Tibial nerve (tissue), 3 donors: ENCODE results near the gene MBD5.

Source experiments
- POLR2A ChIP-seq, 2 donors: fragments of 450-650 bp; IDR thresholded peaks; one replicate each; pipeline ENCODE4 v1.6.1; 2017; ENCODE audit warnings: antibody characterized with exemption in 2 of 2, mild to moderate bottlenecking in 2 of 2, moderate library complexity in 2 of 2
- TF ChIP-seq, protein P1 (sequence below), 5 experiments: fragments of 200-600 bp in 3 of 5; fragments of 450-650 bp in 2 of 5; sonication (generic) in 3 of 5; IDR thresholded peaks; one replicate each; pipeline ENCODE4 v1.5.1; 2016 to 2019; ENCODE audit warnings: antibody characterized with exemption in 5 of 5, mild to moderate bottlenecking in 3 of 5, moderate library complexity in 2 of 5

DNA sequence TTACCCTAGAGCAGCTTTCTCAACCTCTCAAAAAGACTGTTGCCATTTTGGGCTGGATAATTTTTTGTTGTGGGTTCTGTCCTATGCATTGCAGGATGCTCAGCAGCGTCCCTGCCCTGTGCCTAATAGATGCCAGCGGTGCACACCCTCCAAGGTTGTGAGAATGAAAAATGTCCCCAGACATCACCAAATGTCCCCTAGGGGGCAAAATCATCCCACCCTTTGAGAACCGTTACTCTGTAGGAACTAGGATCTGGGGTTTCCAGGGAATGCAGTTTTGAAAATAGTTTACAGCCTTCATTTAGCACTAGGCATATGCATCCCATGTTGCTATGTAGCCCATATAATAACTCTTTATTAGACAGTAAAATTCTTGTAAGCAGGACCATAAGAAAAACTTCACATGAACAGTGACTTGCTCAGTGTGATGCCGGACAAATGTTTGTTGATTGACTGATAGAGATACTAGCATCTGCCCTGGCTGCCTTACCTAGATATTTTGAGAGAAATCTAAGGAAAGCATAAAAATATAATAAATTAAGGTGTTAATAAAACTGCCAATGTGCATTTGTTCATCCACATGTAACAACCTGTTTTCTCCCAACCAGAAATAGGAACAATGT lies 544.5 kb downstream of the MBD5 start:
- TF ChIP-seq, protein P1, sequence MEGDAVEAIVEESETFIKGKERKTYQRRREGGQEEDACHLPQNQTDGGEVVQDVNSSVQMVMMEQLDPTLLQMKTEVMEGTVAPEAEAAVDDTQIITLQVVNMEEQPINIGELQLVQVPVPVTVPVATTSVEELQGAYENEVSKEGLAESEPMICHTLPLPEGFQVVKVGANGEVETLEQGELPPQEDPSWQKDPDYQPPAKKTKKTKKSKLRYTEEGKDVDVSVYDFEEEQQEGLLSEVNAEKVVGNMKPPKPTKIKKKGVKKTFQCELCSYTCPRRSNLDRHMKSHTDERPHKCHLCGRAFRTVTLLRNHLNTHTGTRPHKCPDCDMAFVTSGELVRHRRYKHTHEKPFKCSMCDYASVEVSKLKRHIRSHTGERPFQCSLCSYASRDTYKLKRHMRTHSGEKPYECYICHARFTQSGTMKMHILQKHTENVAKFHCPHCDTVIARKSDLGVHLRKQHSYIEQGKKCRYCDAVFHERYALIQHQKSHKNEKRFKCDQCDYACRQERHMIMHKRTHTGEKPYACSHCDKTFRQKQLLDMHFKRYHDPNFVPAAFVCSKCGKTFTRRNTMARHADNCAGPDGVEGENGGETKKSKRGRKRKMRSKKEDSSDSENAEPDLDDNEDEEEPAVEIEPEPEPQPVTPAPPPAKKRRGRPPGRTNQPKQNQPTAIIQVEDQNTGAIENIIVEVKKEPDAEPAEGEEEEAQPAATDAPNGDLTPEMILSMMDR (IDR thresholded peaks at IDR 0.05) = peak in 2 of 5 experiments; percentile 10 to 40
- no peak for TF ChIP-seq POLR2A (IDR thresholded peaks at IDR 0.05)
